WTC11 (cell line): ENCODE measurements around the gene ITK. TPM values are rescaled to one million over a fixed set of nuclear protein-coding genes. Genes with fewer than 3 reads are reported as not detected.

Experiments
- ATAC-seq: fragments of 200-7000 bp; cut with Tn5 transposase; 2 replicates; pipeline ENCODE4 v1.10.0; 2021; ENCODE audit warnings: mild to moderate bottlenecking, moderate library complexity
- CTCF ChIA-PET: fragments of 300-600 bp; sonication (Branson Sonifier 250); formaldehyde crosslinking; loops from one replicate; lab custom pipeline; 2021; ENCODE audit warnings: antibody characterized with exemption; lab: Charles Lee
- POLR2A ChIA-PET: fragments of 350-600 bp; sonication (Branson Sonifier 250); formaldehyde crosslinking; loops from one replicate; lab custom pipeline; 2021; ENCODE audit warnings: antibody characterized with exemption; lab: Charles Lee
- DNase-seq: peaks from one replicate; pipeline ENCODE4 v3.0.0; 2021; ENCODE audit warnings: low spot score
- H3K27ac Mint-ChIP-seq: 2 replicates; pipeline ENCODE4 v1.8.0; 2021; ENCODE audit warnings: mixed read lengths
- H3K27me3 Mint-ChIP-seq: 2 replicates; pipeline ENCODE4 v1.8.0; 2021; ENCODE audit warnings: low read depth, mild to moderate bottlenecking, moderate library complexity, mixed read lengths
- H3K36me3 Mint-ChIP-seq: 2 replicates; pipeline ENCODE4 v1.8.0; 2021; ENCODE audit warnings: mixed read lengths
- H3K4me1 Mint-ChIP-seq: 2 replicates; pipeline ENCODE4 v1.8.0; 2022; ENCODE audit warnings: mixed read lengths
- H3K4me3 Mint-ChIP-seq: 2 replicates; pipeline ENCODE4 v1.8.0; 2021; ENCODE audit warnings: mild to moderate bottlenecking, moderate library complexity, mixed read lengths
- H3K9me3 Mint-ChIP-seq: 2 replicates; pipeline ENCODE4 v1.8.0; 2021; ENCODE audit warnings: mixed read lengths
- FOXP1 ChIP-seq: sonication (generic); formaldehyde crosslinking; IDR thresholded peaks from 2 replicates; pipeline ENCODE4 v1.8.0; 2022; ENCODE audit warnings: missing genetic modification reagents, mild to moderate bottlenecking, moderate library complexity, borderline replicate concordance
- IRF1 ChIP-seq: sonication (generic); formaldehyde crosslinking; IDR thresholded peaks from 2 replicates; pipeline ENCODE4 v1.8.0; 2023; ENCODE audit warnings: missing genetic modification reagents
- JAZF1 ChIP-seq: fragments of 250-450 bp; sonication (Bioruptor Pico); IDR thresholded peaks from 2 replicates; pipeline ENCODE4 v1.9.0; 2021; ENCODE audit warnings: moderate library complexity, mild to moderate bottlenecking, inconsistent platforms
- STAT6 ChIP-seq: sonication (generic); formaldehyde crosslinking; conservative IDR thresholded peaks from 2 replicates; pipeline ENCODE4 v1.8.1; 2023; ENCODE audit warnings: mild to moderate bottlenecking, low read depth, missing genetic modification reagents, moderate library complexity
- ZNF532 ChIP-seq: fragments of 250-450 bp; sonication (Bioruptor Pico); IDR thresholded peaks from 2 replicates; pipeline ENCODE4 v1.9.0; 2021; ENCODE audit warnings: mild to moderate bottlenecking, borderline replicate concordance
- total RNA-seq: library from RNA; stranded (reverse); gene quantifications from 3 replicates; pipeline ENCODE4 v1.2.3, GENCODE V29; 2021
- TF ChIP-seq, protein P1 (sequence below): fragments of 250-450 bp; sonication (Bioruptor Pico); conservative IDR thresholded peaks from 2 replicates; pipeline ENCODE4 v1.9.0; 2021; ENCODE audit warnings: mild to moderate bottlenecking
- TF ChIP-seq, protein P2 (sequence below): sonication (generic); formaldehyde crosslinking; IDR thresholded peaks from 2 replicates; pipeline ENCODE4 v1.8.1; 2022; ENCODE audit warnings: low read depth, mild to moderate bottlenecking, moderate library complexity, missing genetic modification reagents, borderline replicate concordance
- TF ChIP-seq, protein P3 (sequence below): fragments of 200-600 bp; IDR thresholded peaks from 2 replicates; pipeline ENCODE4 v1.8.0; 2022; ENCODE audit warnings: antibody characterized with exemption

Gene ITK
- total RNA-seq, 1 experiment from 2014 or later: 0.52 TPM

- TF ChIP-seq STAT6 (CRISPR knock-in tag): no peak
- TF ChIP-seq, protein P1, sequence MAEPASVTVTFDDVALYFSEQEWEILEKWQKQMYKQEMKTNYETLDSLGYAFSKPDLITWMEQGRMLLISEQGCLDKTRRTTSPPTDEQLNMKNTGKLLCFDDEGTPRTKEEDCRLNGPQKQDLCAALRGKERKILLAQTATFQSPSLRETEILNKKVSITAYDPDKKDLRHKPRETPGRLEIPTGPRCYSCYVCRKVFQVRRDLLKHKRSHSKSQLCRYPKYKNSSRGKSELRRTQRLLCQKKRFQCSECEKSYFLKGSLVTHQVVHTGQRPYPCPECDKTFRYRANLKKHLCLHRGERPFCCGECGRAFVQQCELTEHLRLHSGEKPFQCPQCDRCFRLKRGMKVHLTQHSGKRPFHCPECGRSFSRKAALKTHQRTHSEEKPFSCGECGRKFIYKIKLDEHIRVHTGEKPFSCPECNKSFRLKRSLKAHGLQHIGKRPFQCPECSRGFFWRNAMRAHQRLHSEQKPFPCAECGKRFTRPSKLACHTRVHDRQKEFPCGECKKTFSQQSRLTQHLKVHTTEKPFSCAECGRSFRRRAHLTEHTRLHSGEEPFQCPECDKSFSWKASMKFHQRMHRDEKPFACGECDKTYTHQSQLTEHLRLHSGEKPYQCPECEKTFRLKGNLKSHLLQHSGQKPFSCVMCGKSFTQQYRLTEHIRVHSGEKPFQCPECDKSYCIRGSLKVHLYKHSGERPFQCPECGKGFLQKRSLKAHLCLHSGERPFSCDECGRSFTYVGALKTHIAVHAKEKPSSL: no peak
- TF ChIP-seq, all 79 proteins: peak for 0
Measured at GRCh38 chr5:157248821-157249470, 68.3 kb downstream of the ITK start (continued).

DNA sequence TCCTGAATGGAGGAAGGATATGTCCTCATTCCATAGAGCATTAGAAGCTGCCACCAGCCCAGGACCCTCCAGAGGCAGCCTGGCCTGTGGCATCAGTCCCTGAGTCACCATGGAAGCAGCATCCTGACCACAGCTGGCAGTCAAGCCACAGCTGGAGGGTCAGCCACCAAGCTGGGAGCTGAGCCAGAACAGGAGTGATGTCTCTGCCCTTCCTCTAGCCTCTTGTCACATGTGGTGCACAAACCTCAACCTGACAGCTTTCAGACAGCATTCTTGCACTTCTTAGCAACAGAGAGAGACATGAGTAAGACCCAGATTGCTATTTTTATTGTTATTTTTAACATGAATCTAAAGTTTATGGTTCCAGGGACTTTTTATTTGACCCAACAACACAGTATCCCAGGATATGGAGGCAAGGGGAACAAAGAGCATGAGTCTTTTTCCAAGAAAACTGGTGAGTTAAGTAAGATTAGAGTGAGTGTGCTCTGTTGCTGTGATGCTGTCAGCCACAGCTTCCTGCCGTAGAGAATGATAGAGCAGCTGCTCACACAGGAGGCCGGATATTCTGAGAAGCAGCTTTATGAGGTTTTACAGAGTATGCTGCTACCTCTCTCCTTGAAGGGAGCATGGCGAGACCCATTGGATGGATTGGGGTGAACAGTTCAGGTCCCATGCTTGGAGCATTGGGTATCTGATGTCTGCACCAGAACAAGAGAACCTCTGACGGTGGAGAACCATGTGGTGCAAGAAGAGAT is 72.2 kb downstream of the ITK start:
- H3K27ac Mint-ChIP-seq: no peak overlapping the region
- no peaks in the 10 kb centered on the region for H3K27me3 Mint-ChIP-seq
- DNase-seq (no peak), ATAC-seq (peak; percentile 24)
- peaks cover 5% of the 10 kb centered on the region; the same call in 1 of the 2 replicates for H3K4me1 Mint-ChIP-seq
- 0 out of 2 replicates have a peak, but pooled peaks cover 3% of the 10 kb centered on the region for H3K9me3 Mint-ChIP-seq
- CTCF ChIA-PET: interaction anchor here (0.7 to 3.0 kb wide), 7 partner anchors 10 to 219 kb away, joined by 3 to 26 read pairs (median 4); no protein-coding TSS in a partner anchor
- POLR2A ChIA-PET: no interaction called here
- no peaks in the 10 kb centered on the region for H3K36me3 Mint-ChIP-seq
- H3K4me3 Mint-ChIP-seq: no peak overlapping the region
- TF ChIP-seq JAZF1 (CRISPR knock-in tag): no peak

DNA sequence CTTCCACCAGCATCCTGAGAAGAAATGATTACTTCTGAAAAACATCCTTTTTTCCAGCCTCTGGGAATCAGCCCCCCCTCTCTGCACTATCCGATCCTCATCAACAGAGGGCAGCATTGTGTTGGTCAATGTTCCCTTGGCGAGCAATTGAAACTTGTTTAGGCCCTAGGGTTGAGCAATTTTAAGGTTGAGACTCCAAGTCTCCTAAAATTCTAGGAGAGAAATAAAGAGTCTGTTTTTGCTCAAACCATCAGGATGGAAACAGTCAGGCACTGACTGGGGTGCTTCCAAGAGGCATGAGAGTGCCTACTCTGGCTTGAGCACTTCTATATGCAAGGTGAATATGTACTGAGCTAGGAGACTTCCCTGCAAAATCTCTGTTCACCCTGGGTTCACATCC is 72.9 kb downstream of the ITK start:
- POLR2A ChIA-PET: no interaction called here
- H3K36me3 Mint-ChIP-seq: no peaks in the 10 kb centered on the region
- CTCF ChIA-PET: interaction anchor here (0.6 to 3.0 kb wide), 15 partner anchors 9 to 105 kb away, joined by 3 to 26 read pairs (median 4); no protein-coding TSS in a partner anchor
- ATAC-seq: peak; percentile 97
- TF ChIP-seq, protein P2, sequence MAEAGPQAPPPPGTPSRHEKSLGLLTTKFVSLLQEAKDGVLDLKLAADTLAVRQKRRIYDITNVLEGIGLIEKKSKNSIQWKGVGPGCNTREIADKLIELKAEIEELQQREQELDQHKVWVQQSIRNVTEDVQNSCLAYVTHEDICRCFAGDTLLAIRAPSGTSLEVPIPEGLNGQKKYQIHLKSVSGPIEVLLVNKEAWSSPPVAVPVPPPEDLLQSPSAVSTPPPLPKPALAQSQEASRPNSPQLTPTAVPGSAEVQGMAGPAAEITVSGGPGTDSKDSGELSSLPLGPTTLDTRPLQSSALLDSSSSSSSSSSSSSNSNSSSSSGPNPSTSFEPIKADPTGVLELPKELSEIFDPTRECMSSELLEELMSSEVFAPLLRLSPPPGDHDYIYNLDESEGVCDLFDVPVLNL (CRISPR knock-in tag): no peak
- TF ChIP-seq, protein P3, sequence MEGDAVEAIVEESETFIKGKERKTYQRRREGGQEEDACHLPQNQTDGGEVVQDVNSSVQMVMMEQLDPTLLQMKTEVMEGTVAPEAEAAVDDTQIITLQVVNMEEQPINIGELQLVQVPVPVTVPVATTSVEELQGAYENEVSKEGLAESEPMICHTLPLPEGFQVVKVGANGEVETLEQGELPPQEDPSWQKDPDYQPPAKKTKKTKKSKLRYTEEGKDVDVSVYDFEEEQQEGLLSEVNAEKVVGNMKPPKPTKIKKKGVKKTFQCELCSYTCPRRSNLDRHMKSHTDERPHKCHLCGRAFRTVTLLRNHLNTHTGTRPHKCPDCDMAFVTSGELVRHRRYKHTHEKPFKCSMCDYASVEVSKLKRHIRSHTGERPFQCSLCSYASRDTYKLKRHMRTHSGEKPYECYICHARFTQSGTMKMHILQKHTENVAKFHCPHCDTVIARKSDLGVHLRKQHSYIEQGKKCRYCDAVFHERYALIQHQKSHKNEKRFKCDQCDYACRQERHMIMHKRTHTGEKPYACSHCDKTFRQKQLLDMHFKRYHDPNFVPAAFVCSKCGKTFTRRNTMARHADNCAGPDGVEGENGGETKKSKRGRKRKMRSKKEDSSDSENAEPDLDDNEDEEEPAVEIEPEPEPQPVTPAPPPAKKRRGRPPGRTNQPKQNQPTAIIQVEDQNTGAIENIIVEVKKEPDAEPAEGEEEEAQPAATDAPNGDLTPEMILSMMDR: peak; percentile 75
- TF ChIP-seq FOXP1 (CRISPR knock-in tag): no peak
- no peak for TF ChIP-seq JAZF1 (CRISPR knock-in tag)
- TF ChIP-seq IRF1: no peak
- no peak for TF ChIP-seq ZNF532 (CRISPR knock-in tag)
- H3K4me3 Mint-ChIP-seq: no peak overlapping the region
- DNase-seq: peak; percentile 71
- no peaks in the 10 kb centered on the region for H3K27me3 Mint-ChIP-seq
- H3K9me3 Mint-ChIP-seq: 0 out of 2 replicates have a peak, but pooled peaks cover under 1% of the 10 kb centered on the region
- H3K27ac Mint-ChIP-seq: no peak overlapping the region
- H3K4me1 Mint-ChIP-seq: peaks cover 4% of the 10 kb centered on the region; the same call in 1 of the 2 replicates
